SW480 (cell line): ENCODE measurements around the gene TMEM132E.

Experiments used
- DNase-seq: peaks from one replicate; pipeline ENCODE4 v3.0.0-alpha.2; 2016; ENCODE audit warnings: low spot score

Gene TMEM132E

DNA sequence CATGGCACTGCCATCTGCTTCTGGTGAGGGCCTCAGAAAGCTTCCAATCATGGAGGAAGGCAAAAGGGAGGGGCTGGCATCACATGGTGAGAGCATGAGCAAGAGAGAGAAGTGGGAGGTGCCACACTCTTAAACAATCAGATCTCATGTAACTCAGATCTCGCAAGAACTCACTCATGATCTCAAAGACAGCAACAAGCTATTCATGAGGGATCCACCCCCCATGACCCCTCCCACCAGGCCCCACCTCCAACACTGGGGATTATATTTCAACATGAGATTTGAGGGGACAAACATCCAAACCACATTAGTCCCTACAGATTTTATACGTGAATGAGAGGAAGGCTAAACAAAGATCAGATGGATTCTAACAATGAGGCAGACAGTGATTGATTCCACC lies 8.9 kb upstream of the TMEM132E start:
- DNase-seq = no peak

DNA sequence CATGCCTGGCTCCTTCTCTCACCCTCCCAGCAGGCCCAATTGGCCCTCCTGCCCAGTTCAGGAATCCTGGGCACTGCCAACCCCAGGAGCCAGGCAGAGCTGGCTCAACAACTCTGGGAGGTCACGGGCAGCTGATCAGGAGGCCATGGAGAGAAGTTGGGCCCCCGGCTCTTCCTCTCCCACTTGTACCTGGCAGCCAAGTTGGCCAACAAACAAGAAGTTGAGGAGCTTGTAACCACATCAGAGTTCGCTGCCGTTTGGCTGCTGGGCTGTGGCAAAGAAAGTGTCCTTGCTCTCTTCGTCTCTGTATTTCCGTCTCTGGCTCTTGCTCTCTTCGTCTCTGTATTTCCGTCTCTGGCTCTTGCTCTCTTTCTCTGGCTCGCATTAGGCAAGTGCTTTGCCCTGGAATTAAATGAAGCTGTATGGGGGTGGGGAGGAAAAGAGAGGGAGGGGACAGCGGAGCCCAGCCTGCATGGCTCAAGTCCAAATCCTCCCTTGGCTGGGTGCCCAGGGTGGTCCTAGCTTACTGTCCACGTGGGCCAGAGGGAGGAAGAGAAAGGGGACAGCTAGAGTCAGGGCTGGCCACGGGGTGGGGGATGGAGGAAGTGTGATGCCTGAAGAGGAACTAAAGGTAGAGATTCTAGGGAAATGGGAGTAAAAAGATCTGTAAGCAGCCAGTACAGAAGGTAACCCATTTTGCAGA lies 7.8 kb upstream of the TMEM132E start:
- no peak for DNase-seq

DNA sequence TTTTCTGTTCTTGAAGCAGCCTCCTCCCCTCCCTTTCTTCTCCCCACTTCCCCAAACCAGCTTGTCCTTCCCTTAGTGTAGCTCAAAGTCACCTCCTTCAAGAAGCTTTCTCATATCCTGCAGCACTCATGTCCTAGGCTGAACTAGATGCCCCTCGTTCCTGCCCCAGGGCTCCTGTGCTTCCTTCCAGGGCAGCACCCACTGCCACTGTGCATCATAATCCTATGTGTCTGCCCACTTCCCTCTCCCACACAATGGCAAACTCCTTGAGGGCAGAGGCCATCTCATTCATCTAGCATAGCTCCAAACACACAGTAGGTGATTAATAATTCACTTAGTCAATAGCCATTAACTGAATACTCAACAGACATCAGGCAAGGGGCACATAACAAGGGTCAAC lies 6.9 kb upstream of the TMEM132E start:
- DNase-seq = no peak

DNA sequence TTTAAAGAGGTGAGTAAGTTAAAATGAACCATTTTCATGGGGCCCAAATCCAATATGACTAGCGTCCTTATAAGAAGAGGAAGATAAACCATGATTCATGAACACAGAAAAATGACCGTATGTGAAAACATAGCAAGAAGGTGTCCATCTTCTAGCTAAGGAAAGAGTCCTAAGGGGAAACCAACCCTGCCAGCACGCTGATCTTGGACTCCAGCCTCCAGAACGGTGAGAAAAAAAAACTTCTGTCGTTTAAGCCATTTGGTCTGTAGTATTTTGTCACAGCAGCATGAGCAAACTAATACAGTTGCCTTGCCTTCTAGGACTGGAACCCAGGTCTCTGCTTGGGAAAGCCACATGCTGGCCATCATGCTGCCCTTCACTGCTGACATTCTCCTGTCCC lies 4.2 kb upstream of the TMEM132E start:
- DNase-seq = no peak

DNA sequence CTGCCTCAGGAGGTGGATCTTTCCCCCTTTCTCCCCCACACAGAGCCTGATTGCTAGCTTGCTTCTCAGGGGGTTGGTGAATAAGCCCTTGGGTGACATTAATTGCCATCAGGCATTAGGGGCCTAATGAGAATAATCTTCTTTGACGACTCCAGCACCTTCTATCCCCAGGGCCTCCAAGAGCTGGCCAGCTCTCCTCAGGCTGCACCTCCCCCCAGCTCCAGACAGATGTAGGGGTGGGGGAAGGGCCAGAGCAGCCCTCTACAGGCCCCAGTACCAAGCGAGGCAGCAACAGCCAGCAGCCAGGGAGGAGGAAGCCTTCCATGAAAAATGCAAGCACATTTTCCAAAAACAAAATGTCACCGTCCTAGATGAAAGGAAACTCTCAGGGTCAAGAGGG lies 1.4 kb upstream of the TMEM132E start:
- DNase-seq = no peak

DNA sequence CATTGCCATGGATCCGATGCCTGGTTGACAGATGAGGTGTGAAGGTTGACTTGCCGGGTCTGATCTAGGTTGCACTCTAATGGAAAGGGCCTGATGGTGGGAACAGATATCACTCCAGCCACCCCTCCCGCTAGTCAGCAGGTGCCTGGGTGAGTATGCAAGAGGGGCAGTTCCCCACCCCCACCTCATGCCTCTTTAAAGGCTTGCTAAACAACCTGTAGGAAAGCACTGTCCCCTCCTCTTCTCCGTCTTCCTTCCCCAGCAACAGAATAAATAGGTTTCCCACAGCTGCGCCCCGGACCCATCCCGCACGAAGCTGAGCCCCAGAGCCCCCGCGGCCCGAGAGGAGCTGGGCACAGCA lies 746 bp upstream of the TMEM132E start:
- no peak for DNase-seq

DNA sequence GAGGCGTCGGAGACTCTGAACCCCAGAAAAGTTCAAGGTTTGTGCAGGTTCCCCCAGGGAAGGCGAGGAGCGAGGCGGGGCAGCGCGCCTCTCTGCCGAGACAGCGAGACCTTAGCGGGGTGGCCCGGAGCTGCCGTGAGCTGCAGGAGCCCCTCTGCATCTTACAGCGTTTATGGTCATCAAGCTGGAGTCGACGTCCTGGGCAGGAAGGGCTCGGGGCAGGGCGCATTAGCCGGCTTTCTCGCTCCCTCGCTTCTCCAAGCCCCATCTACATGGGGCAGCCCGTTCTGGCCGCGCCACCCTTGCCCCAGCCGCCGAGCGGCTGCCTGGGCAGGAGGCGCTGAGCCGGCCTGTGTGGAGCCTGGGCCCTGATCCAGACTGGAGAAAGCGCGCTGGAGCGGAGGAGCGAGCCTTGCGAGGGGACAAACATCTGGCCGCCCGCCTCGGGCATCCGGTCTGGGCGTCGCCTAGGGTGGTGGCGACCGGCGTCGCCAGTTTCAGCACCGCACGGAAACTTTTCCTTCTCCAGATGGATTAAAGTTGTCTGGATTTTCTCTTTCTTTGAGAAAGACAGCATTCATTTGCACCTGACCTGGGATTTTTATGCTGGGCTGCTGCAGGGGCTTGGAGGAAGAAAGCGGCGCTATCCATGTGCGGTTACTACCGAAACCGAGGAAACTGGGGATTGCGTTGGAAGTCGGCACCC lies 750 bp downstream of the TMEM132E start:
- DNase-seq = no peak

DNA sequence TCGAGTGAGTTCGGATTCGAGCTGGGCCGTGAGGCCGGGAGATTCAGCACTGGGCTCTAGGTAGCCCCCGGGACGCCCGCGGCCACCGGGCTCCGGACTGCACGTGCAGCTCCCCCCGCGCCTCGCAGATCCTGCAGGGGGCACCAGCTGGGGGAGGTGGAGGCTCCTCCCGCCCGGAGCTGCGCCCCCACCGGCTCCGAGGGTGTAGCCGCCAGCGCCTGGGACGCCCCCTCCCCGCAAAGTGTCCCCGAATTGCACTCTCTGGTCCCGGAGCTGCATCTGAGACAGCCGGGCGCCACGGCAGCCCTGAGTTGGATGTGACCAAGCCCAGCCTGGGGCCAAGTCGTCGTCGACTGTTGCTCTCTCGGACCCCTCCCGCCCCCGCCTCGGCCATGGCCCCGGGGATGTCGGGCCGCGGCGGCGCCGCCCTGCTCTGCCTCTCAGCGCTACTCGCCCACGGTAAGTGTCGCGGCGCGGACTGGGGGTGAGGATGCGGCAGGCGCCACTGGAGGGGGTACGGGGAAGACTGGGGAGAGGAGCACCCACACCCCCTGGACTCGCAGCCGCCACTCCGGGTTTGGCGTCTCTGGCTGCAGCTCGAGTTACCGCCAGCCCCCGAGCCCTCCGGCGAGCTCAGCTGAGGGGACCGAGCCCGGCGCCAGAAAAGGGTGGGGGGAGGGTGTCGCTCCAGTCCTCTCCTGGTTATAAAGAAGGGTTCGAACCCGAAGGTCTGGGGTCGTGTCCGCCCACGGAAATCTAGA lies 1.5 kb downstream of the TMEM132E start:
- DNase-seq = no peak

DNA sequence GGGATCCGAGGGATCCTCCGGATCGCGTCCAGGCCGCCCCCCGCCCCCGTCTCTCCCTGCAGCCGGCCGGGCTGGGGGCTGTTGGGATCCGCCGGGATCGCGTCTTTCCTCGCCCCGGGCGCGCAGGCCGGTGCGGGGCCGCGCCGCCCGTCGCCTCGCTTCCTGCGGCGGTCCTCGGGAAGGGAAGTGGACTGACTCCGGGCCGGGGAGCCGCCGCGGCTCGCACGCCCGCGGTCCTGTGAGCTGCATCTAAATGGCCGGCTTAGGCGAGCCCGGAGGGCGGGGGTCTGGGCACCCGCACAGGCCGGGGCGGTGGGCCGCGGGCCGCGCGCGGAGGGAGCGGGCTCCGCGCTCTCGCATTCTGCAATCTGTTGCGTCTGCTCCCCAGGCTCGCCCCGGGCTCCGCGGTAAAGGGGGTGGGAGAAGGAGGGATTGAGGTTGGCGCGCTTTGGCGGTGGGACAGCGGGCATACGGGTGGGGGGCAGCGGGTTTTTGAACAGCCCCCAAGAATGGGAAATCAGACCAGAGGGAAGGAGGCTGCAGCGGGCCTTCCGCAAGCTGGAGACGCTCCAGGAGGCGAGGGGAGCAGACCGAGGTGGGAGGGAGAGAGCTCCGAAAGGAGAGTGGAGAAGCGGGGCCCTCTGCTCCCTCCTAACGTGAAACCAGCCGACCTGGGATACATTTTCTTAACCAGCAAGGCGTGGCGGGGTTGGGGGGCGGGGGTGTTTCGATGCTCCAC lies 2.2 kb downstream of the TMEM132E start:
- DNase-seq = no peak

DNA sequence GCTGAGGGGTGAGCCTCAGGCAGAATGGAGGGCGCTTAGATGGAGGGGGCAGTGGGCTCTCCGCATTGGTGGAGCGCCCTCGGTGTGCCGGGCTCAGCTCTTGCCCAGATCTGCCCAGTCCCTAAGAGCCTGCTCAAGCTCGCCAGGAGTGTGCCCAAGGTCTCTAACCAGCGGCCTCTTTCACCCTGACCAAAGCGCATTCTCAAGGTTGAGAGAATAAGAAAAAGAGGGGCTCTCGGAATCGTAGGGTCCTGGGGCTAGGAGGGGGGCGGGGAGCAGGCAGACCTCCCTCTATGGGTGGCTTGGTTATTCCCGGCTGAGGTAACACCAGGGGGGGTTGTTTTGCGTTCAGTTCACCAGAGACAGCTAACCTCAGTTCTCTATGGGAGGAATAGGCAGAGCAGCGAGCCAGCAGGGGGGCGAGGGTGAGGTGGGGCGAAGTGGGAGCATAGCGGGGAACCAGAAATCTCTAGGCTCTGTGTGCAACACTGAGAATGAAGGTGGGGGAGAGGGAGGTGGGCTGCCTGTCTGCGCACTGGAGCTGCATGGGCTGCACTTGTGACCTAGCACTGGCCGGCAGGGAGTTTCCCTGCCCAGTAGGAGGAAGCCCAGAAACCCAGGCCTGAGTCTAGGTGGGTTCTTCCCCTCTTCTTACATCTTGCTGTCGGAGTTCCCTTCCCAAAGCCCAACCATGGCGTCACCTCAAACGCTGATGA lies 3.0 kb downstream of the TMEM132E start:
- no peak for DNase-seq

DNA sequence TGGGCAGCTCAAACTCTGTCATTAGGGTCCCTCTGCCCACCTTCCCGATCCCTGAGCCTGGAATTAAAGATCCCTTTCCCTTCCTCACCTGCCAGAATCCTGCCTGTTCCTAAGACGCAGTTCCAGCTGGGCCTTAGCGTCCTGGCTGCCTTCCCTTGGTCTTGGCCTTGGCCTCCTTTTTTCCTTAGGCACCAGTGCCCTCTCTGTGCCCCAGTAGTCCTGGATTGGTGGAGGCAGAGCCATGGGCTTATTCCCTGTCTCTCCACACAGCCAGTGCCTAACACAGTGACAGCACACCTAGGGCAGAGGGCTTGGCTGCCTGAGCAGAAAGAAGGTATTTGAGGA lies 3.5 kb downstream of the TMEM132E start:
- DNase-seq = no peak

DNA sequence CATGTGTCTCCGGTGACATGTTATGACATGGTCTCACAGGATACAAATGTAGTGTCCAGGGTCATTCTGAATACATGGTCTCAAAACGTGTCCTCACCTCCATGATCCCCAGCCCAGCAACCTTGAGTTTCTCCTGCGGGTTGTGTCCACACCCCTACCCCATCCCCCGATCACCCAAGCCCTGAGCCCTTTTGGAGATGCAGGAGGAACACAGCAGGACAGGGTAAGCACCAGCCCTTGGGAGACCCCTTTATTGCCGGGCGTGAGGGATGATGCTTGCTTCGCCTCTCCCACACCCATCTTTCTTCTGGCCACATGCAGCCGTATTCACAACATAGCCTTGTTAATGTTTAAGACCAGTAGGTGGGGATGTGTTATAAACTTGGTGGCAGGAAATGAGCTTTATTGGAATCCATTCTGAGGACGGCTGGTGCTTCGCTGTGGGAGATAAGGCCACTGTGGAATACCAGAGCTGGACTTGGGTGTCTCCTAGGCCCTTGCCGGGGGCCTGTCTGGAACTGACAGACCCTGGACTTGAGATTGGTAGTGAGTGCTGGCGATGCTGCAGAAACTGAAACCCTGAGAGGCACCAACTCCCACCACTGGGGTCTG lies 5.5 kb downstream of the TMEM132E start:
- peak; percentile 56 for DNase-seq

DNA sequence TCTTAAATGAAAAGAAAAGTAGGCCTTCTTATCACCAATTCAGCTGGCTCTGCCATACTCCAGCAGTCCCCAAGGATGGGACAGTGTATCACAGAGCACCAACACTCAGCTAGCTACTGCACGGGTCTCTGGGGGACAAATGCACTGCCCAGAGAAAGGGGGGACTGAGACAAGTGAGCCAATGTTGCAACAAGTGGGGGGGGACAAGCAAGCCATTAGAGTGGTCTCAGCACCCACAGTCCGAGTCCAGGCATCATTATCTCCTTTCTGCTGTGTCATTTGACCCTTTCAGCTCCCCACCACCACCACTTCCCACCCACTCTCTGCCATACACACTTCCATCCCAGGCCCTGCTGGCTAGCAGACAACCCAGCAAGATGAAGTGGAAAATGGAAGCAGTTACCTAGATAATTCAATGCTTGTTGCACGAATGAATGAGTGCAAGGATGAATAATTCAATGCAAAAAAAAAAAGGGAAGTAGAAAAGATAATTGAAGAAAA lies 7.0 kb downstream of the TMEM132E start:
- no peak for DNase-seq

DNA sequence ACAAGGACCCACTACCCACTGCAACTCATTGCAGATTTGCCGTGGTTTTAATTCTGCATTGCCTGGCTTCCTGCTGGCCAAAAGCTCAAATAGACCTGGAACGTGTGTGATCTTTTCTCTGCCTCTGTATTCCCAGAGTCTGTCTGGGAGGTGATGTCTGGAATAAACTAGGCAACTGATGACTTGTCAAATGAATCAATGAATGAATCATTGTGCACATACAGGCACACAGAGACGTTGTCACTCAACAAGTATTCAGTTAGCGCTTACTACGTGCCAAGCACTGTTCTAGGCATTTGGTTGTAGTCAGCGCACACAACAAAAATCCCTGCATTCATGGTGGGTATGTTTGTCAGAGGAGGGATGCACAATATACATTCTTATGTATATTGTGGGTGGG lies 8.9 kb downstream of the TMEM132E start:
- no peak for DNase-seq

DNA sequence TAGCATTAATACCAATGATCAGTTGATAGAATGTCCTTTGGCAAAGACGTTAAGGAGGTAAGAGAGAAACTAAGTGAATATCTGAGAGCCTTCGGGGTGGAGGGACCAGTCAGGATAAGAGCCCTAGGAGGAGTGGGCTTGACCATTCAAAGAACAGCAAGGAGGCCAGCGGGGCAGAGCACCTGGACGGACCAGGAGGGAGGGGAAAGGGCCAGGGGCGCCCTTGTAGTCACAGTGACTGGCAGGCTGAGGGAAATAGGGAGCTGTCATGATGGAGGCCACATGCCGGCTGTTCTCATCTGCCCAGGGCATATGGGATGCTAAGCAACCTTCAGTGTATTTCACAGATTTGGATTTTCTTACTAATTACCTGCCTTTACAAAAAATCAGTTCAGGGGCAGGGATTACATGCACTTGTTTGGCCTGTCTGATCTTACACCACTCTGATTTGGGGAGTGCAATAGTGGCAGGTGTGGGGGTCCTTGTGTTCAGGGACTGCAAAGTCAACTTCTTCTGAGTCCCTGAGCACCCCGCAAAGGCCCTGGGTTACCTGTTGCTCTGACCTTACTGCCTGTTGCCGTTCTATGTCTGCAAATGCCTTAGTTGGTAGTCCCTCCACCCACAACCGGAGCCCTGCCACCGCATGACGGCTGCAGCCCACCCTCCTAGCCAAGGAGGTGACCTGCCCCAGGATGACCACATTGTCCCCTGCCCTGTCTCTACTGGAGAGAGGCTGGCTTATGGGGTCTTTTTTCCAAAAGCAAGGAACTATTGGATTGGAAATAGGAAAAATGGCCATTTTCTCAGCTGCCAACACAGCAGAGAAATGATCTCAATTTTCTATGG lies 10.0 kb downstream of the TMEM132E start:
- no peak for DNase-seq

DNA sequence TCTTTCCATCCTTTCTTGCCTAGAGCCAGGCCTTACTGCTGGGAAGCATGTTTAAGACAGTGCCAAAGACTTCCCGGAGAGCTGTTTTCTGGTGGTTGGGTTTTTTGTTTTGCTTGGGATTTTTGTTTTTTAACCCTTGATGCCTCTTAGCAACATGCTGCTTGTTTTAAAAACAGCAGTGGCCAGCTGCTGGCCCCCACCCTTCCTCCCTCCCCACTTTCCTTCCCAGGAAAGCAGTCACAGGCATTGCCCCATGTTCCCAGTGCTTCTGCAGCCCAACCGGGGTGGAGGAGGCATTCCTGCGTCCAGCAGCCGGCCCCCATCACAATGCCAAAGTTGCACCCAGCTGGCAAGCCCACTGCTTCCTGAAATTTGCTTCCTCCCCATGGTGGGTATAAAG lies 12.6 kb downstream of the TMEM132E start:
- DNase-seq = no peak

DNA sequence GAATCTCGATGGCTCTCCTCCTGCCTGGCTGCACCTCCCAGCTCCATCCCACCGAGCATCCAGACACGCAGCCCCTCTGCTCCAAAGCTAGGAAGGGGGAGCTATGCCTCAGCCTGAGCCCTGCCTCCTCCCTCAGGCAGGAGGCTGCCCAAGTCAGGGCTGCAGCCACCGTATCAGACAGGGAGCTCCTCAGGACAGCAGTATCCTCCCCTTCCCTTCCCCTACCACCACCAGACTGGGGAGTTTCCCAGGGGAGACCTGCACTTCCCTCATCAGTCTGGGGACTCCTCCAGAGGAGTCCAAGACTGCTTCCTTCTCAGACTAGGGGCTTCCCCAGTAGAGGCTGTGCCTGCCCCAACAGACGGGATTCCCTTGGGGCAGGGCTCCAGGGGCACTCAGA lies 17.5 kb downstream of the TMEM132E start:
- DNase-seq = no peak

DNA sequence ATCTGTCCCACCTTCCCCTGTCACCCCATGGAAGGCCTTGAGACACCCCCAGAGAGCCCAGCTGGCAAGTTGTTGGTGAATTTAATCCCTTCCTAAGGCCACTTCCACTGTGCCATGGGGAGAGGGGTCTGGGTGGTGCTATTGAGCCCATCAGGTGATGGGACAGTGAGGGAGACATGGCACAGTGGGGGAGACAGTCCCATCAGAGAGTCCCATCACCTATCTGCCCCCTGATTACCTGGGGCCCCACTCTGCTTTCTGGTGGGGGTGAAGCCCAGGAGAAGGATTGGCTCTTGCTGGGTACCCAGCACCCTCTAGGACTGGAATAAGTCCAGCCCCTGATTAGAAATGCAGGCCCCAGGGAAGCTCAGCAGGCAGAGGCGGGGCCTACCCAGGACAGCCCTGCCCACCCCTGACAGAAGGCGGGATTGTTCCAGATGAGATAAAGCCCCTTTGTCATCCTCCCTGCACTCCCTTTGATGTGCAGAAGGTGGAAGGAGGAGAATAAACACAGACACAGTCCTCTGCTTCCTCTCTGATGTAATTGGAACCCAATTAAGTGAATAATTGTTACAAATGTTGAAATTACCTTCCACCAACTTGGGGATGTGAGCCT lies 18.9 kb downstream of the TMEM132E start:
- DNase-seq = peak; percentile 87

DNA sequence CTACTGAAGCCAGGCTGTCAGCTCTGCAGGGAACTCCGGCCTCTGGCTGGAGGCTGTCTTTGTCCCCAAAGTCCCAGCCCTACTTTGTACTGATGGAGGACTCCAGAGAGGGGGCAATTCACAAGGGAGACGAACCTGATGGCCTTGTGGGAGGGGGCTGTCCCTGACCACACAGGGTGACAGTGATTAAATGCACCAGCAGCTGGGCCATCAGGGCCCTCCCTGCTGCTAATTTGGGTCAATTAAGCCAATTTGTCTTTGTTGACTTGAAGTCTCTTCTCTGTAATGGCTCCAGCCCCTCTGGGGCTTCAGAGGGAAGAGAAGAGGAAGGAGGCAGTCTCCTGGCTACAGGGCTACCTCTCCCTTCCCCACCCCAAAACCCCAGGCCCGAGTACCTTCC lies 22.0 kb downstream of the TMEM132E start:
- no peak for DNase-seq

DNA sequence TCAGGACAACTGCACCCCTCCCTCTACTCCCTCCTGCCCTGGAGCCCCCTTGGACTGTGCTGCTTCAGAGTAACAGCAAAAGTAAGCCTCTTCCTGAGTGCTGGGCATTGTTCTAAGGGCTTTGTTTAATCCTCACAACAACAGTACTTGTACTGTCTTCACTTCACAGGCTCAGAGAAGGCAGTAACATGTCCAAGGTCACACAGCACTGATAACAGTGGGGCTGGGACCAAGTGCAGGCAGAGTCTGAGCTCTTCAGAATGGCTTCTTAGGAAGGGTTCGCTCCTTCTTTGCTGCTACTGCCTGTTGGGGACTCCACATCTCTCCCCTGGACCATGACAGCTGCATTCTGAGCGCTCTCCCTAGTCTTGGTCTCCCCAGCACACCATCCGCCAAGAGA lies 24.6 kb downstream of the TMEM132E start:
- DNase-seq = no peak
